ENCODE results near the gene SPCS1.

Gene SPCS1

GRCh38 chr3:52714335-52715302 is 8.7 kb downstream of the SPCS1 start (continued):
- TF ChIP-seq PATZ1 (CRISPR knock-in tag; IDR thresholded peaks at IDR 0.05; ENCODE audit: borderline replicate concordance) (no peak), TOX (CRISPR knock-in tag; IDR thresholded peaks at IDR 0.05; ENCODE audit: borderline replicate concordance) (no peak), ZNF70 (CRISPR knock-in tag; IDR thresholded peaks at IDR 0.05) (no peak), GLIS3 (CRISPR knock-in tag; IDR thresholded peaks at IDR 0.05) (no peak), ESRRG (CRISPR knock-in tag; IDR thresholded peaks at IDR 0.05) (no peak)

- TF ChIP-seq PATZ1 (CRISPR knock-in tag; IDR thresholded peaks at IDR 0.05; ENCODE audit: borderline replicate concordance) (no peak), BACH2 (CRISPR knock-in tag; IDR thresholded peaks at IDR 0.05; ENCODE audit: borderline replicate concordance) (no peak), TSHZ2 (CRISPR knock-in tag; IDR thresholded peaks at IDR 0.05) (no peak), CSRNP3 (CRISPR knock-in tag; IDR thresholded peaks at IDR 0.05) (no peak), TOX (CRISPR knock-in tag; IDR thresholded peaks at IDR 0.05; ENCODE audit: borderline replicate concordance) (no peak), ZC3H10 (CRISPR knock-in tag; IDR thresholded peaks at IDR 0.05) (no peak), SNAI2 (CRISPR knock-in tag; IDR thresholded peaks at IDR 0.05) (no peak), ISL1 (CRISPR knock-in tag; IDR thresholded peaks at IDR 0.05) (no peak), POU6F1 (CRISPR knock-in tag; IDR thresholded peaks at IDR 0.05; ENCODE audit: borderline replicate concordance, low read depth) (no peak), CREB5 (CRISPR knock-in tag; IDR thresholded peaks at IDR 0.05; ENCODE audit: low read depth) (no peak), RARB (CRISPR knock-in tag; IDR thresholded peaks at IDR 0.05) (no peak), ZNF70 (CRISPR knock-in tag; IDR thresholded peaks at IDR 0.05) (no peak), ARNTL (CRISPR knock-in tag; IDR thresholded peaks at IDR 0.05; ENCODE audit: borderline replicate concordance, low read depth) (no peak), PPARA (CRISPR knock-in tag; IDR thresholded peaks at IDR 0.05; ENCODE audit: borderline replicate concordance) (no peak), ZFP3 (CRISPR knock-in tag; IDR thresholded peaks at IDR 0.05) (no peak), ESRRG (CRISPR knock-in tag; IDR thresholded peaks at IDR 0.05) (no peak), ZFP30 (CRISPR knock-in tag; IDR thresholded peaks at IDR 0.05) (no peak)
- no peak for ATAC-seq
Measured at GRCh38 chr3:52715714-52716305, 9.9 kb downstream of the SPCS1 start.
